Measurements from ENCODE around the gene DCTN5.

DCTN5 gene

GRCh38 chr16:23726710-23727109 is 85.4 kb downstream of the DCTN5 start:
- no peak for DNase-seq (ENCODE audit: low read depth in 2 of 2, low spot score in 1 of 2)

Measured in stimulated activated CD8-positive, alpha-beta memory T cell treated with anti-CD3 and anti-CD28 coated beads, Interleukin-4, amount 100 ng/mL, for 1 hour (primary cell).